Body of pancreas (tissue), 4 donors: ENCODE results near the gene FOXP1.

Source experiments
- POLR2A ChIP-seq, 3 donors: fragments of 450-650 bp; IDR thresholded peaks; one replicate each; pipeline ENCODE4 v1.6.1; 2016; ENCODE audit warnings: antibody characterized with exemption in 3 of 3, mild to moderate bottlenecking in 2 of 3
- TF ChIP-seq, protein P1 (sequence below), 7 experiments: fragments of 450-650 bp in 4 of 7; fragments of 200-600 bp in 3 of 7; sonication (generic) in 3 of 7; IDR thresholded peaks; one replicate each; pipeline ENCODE4 v1.5.1; 2016 to 2019; ENCODE audit warnings: antibody characterized with exemption in 7 of 7

DNA sequence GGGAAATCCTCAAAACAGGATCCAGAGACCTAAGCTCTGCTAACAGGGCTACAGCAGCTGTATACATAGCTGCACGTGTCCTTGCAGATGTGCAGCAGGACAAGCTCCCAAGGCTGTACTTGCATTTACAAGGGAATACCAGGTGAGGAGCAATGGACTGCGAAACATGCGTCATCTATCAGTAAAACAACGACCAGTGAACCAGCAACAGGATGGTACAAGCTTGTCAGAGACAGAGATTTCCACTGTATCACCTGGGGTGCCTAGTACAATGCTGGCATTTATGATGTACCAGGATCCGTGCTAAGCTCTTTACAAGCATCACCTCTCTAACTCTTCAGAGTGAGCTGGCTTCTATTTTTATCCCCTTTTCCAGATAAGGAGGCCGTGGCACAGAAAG is 227.3 kb downstream of the FOXP1 start:
- TF ChIP-seq, protein P1, sequence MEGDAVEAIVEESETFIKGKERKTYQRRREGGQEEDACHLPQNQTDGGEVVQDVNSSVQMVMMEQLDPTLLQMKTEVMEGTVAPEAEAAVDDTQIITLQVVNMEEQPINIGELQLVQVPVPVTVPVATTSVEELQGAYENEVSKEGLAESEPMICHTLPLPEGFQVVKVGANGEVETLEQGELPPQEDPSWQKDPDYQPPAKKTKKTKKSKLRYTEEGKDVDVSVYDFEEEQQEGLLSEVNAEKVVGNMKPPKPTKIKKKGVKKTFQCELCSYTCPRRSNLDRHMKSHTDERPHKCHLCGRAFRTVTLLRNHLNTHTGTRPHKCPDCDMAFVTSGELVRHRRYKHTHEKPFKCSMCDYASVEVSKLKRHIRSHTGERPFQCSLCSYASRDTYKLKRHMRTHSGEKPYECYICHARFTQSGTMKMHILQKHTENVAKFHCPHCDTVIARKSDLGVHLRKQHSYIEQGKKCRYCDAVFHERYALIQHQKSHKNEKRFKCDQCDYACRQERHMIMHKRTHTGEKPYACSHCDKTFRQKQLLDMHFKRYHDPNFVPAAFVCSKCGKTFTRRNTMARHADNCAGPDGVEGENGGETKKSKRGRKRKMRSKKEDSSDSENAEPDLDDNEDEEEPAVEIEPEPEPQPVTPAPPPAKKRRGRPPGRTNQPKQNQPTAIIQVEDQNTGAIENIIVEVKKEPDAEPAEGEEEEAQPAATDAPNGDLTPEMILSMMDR (IDR thresholded peaks at IDR 0.05) = no peak
- no peak for TF ChIP-seq POLR2A (IDR thresholded peaks at IDR 0.05)
